ENCODE results near the gene VWC2L. TPM values are rescaled to one million over a fixed set of nuclear protein-coding genes. Genes with fewer than 3 reads are reported as not detected.

The VWC2L gene
- total and polyA plus RNA-seq, 2 donors from 2014 or later = 0.09 TPM; not detected in 1

- Histone ChIP-seq H3K9me3 (ENCODE audit: control insufficient read depth in 2 of 3, insufficient read depth in 1 of 3, low read length in 3 of 3) (no peaks in the 10 kb centered on the region), H3K36me3 (ENCODE audit: control insufficient read depth in 2 of 3, insufficient read depth in 3 of 3, low read length in 3 of 3) (no peaks in the 10 kb centered on the region), H3K4me1 (ENCODE audit: control insufficient read depth in 2 of 3, insufficient read depth in 2 of 3, low read depth in 1 of 3, low read length in 3 of 3) (peaks cover 0 to 4% (median 0%) of the 10 kb centered on the region in 3 donors), H3K9ac (ENCODE audit: low read length in 3 of 3) (no peak overlapping the region), H3K27me3 (ENCODE audit: control insufficient read depth, insufficient read depth, low read length) (no peaks in the 10 kb centered on the region), H3K27ac (ENCODE audit: low read depth in 2 of 2, low read length in 2 of 2) (no peak overlapping the region), H3K4me3 (ENCODE audit: low read length in 3 of 3) (no peak overlapping the region)
- TF ChIP-seq, protein P1, sequence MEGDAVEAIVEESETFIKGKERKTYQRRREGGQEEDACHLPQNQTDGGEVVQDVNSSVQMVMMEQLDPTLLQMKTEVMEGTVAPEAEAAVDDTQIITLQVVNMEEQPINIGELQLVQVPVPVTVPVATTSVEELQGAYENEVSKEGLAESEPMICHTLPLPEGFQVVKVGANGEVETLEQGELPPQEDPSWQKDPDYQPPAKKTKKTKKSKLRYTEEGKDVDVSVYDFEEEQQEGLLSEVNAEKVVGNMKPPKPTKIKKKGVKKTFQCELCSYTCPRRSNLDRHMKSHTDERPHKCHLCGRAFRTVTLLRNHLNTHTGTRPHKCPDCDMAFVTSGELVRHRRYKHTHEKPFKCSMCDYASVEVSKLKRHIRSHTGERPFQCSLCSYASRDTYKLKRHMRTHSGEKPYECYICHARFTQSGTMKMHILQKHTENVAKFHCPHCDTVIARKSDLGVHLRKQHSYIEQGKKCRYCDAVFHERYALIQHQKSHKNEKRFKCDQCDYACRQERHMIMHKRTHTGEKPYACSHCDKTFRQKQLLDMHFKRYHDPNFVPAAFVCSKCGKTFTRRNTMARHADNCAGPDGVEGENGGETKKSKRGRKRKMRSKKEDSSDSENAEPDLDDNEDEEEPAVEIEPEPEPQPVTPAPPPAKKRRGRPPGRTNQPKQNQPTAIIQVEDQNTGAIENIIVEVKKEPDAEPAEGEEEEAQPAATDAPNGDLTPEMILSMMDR (IDR thresholded peaks at IDR 0.05; ENCODE audit: borderline replicate concordance, extremely low read depth, insufficient read depth) = no peak
- DNase-seq (no peak), FAIRE-seq (no peak)
- intact Hi-C loops (cut with DNase I) = no loop called here
These were observed 125.8 kb downstream of the VWC2L start for GRCh38 chr2:214536625-214537024.

DNA sequence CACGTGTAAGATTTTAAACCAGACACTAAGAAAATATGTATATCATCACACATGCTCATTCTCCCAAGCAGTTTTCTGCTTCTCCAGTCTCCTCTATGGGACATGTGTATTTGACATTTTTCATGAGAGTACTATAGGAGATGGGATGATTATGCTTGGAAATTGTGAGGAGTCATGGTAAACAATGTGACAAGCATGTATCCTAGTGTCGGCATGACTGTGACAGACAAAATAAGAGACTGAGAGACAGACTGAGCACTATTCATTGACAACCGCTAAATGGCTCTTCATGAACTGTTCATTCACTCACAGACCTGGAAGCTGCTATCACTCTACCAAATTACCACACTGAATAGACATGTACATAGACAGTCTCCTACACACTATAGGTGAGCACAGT lies 127.1 kb downstream of the VWC2L start:
- H3K9me3 ChIP-seq (ENCODE audit: control insufficient read depth in 2 of 3, insufficient read depth in 1 of 3, low read length in 3 of 3) = no peaks in the 10 kb centered on the region
- no peaks in the 10 kb centered on the region for H3K36me3 ChIP-seq (ENCODE audit: control insufficient read depth in 2 of 3, insufficient read depth in 3 of 3, low read length in 3 of 3)
- no peak for DNase-seq
- no peak for FAIRE-seq
- H3K27ac ChIP-seq (ENCODE audit: low read depth in 2 of 2, low read length in 2 of 2) = no peak overlapping the region
- no peak overlapping the region for H3K9ac ChIP-seq (ENCODE audit: low read length in 3 of 3)
- intact Hi-C loops (cut with DNase I) = no loop called here
- H3K27me3 ChIP-seq (ENCODE audit: control insufficient read depth, insufficient read depth, low read length) = no peaks in the 10 kb centered on the region
- peaks cover 0 to 4% (median 0%) of the 10 kb centered on the region in 3 donors for H3K4me1 ChIP-seq (ENCODE audit: control insufficient read depth in 2 of 3, insufficient read depth in 2 of 3, low read depth in 1 of 3, low read length in 3 of 3)
- no peak overlapping the region for H3K4me3 ChIP-seq (ENCODE audit: low read length in 3 of 3)
- TF ChIP-seq, protein P1 (IDR thresholded peaks at IDR 0.05; ENCODE audit: borderline replicate concordance, extremely low read depth, insufficient read depth) = no peak

DNA sequence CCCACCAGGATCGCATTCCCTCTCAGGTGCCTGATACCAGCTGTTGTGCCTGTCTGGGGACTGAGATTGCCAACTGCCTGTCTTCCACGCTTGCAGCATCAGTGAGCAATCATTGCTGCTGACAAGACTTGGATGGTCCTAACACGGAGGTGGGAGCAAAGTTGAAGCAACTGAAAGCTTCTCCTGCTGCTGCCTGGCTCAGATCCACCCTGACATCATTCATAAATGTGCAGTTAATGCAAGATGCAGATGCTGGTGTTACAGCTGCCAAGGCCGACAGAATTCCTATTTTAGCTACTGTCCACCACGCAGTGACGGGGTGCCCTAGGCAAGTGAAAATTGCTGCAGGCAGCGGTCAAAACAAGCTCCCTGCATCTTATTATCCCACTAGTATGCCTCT lies 131.4 kb downstream of the VWC2L start:
- FAIRE-seq = no peak
- intact Hi-C loops (cut with DNase I) = no loop called here
- no peaks in the 10 kb centered on the region for H3K4me1 ChIP-seq (ENCODE audit: control insufficient read depth in 2 of 3, insufficient read depth in 2 of 3, low read depth in 1 of 3, low read length in 3 of 3)
- no peak overlapping the region for H3K4me3 ChIP-seq (ENCODE audit: low read length in 3 of 3)
- no peaks in the 10 kb centered on the region for H3K9me3 ChIP-seq (ENCODE audit: control insufficient read depth in 2 of 3, insufficient read depth in 1 of 3, low read length in 3 of 3)
- no peaks in the 10 kb centered on the region for H3K27me3 ChIP-seq (ENCODE audit: control insufficient read depth, insufficient read depth, low read length)
- H3K27ac ChIP-seq (ENCODE audit: low read depth in 2 of 2, low read length in 2 of 2) = no peak overlapping the region
- DNase-seq = no peak
- TF ChIP-seq, protein P1 (IDR thresholded peaks at IDR 0.05; ENCODE audit: borderline replicate concordance, extremely low read depth, insufficient read depth) = no peak
- H3K9ac ChIP-seq (ENCODE audit: low read length in 3 of 3) = no peak overlapping the region
- no peaks in the 10 kb centered on the region for H3K36me3 ChIP-seq (ENCODE audit: control insufficient read depth in 2 of 3, insufficient read depth in 3 of 3, low read length in 3 of 3)

DNA sequence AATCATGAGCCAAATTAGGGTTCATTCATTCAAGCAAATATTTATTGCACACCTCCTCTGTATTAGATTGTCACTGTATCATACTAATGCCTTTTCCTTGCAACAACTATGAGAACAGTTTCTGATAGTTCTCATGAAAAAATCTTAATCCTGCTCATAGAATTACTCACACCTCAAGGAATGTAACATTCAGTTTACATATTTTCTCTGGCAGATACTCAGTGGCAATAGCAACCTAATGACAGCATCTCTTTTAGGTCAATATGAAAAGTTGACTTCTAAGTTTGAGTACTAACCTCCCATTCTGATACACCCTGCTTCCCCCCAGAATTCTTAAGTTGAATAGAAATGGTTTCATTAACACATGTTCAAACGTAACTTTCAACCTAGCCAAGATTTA lies 132.0 kb downstream of the VWC2L start:
- H3K9ac ChIP-seq (ENCODE audit: low read length in 3 of 3) = no peak overlapping the region
- no peaks in the 10 kb centered on the region for H3K36me3 ChIP-seq (ENCODE audit: control insufficient read depth in 2 of 3, insufficient read depth in 3 of 3, low read length in 3 of 3)
- TF ChIP-seq, protein P1 (IDR thresholded peaks at IDR 0.05; ENCODE audit: borderline replicate concordance, extremely low read depth, insufficient read depth) = no peak
- FAIRE-seq (no peak), DNase-seq (no peak)
- no peak overlapping the region for H3K4me3 ChIP-seq (ENCODE audit: low read length in 3 of 3)
- no peaks in the 10 kb centered on the region for H3K9me3 ChIP-seq (ENCODE audit: control insufficient read depth in 2 of 3, insufficient read depth in 1 of 3, low read length in 3 of 3)
- intact Hi-C loops (cut with DNase I) = no loop called here
- H3K27ac ChIP-seq (ENCODE audit: low read depth in 2 of 2, low read length in 2 of 2) = no peak overlapping the region
- H3K4me1 ChIP-seq (ENCODE audit: control insufficient read depth in 2 of 3, insufficient read depth in 2 of 3, low read depth in 1 of 3, low read length in 3 of 3) = no peaks in the 10 kb centered on the region
- no peaks in the 10 kb centered on the region for H3K27me3 ChIP-seq (ENCODE audit: control insufficient read depth, insufficient read depth, low read length)
